ENCODE results near the gene MRTFA.

DNA sequence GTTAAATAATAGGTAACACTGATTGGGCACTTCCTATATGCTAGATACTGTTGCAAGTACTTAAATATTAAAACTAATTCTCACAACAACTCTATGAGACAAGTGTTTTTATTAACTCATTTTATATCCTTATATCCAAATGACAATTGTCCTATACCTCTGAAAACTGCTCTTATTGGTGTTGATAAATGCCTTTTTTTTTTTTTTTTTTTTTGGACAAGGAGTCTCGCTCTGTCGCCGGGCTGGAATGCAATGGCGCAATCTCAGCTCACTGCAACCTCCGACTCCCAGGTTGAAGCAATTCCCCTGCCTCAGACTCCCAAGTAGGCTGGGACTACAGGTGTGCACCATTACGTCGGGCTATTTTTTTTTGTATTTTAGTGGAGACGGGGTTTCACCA is 41.6 kb downstream of the MRTFA start:
- TF ChIP-seq, protein P1, sequence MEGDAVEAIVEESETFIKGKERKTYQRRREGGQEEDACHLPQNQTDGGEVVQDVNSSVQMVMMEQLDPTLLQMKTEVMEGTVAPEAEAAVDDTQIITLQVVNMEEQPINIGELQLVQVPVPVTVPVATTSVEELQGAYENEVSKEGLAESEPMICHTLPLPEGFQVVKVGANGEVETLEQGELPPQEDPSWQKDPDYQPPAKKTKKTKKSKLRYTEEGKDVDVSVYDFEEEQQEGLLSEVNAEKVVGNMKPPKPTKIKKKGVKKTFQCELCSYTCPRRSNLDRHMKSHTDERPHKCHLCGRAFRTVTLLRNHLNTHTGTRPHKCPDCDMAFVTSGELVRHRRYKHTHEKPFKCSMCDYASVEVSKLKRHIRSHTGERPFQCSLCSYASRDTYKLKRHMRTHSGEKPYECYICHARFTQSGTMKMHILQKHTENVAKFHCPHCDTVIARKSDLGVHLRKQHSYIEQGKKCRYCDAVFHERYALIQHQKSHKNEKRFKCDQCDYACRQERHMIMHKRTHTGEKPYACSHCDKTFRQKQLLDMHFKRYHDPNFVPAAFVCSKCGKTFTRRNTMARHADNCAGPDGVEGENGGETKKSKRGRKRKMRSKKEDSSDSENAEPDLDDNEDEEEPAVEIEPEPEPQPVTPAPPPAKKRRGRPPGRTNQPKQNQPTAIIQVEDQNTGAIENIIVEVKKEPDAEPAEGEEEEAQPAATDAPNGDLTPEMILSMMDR (IDR thresholded peaks at IDR 0.05), result no peak
- no peak for TF ChIP-seq POLR2A (IDR thresholded peaks at IDR 0.05)

All from right lobe of liver (tissue), 4 donors.